Endothelial cell of umbilical vein (primary cell): ENCODE data around the gene ZG16B. TPM values are rescaled to one million over a fixed set of nuclear protein-coding genes. Genes with fewer than 3 reads are reported as not detected.

Experiments used
- BruUV-seq: library from RNA; stranded (reverse); fragments of 400-500 nt; replicated peaks from 2 replicates; lab custom pipeline; 2021; lab: Mats Ljungman, UMichigan
- CTCF ChIA-PET: fragments of 300-600, 350-600 bp; sonication (Branson Sonifier 250); formaldehyde crosslinking; loops from one replicate; lab custom pipeline; 2021; ENCODE audit warnings: antibody characterized with exemption, inconsistent platforms; lab: Charles Lee
- POLR2A ChIA-PET: fragments of 300-600, 350-600 bp; sonication (Branson Sonifier 250); formaldehyde crosslinking; loops from one replicate; lab custom pipeline; 2021; ENCODE audit warnings: antibody characterized with exemption, inconsistent platforms; lab: Charles Lee
- DNase-seq: peaks from one replicate; pipeline ENCODE4 v3.0.0-alpha.2; 2011; ENCODE audit warnings: low read depth, low spot score
- FAIRE-seq: peaks from 2 replicates; lab custom pipeline; 2011; peaks lifted over from hg19 to GRCh38; lab: Jason Lieb, UNC
- H2AFZ ChIP-seq: 2 replicates; pipeline ENCODE4 v1.6.0; 2012; ENCODE audit warnings: low read depth, low read length, control low read depth, inconsistent platforms
- H3K27ac ChIP-seq: 2 replicates; pipeline ENCODE4 v1.5.1; 2011; ENCODE audit warnings: low read depth, mild to moderate bottlenecking, control low read depth, low read length, moderate library complexity; ENCODE audit not compliant: insufficient read depth
- H3K27me3 ChIP-seq, 2 experiments: 2 replicates each; pipeline versions ENCODE4 v1.6.0 to v1.6.1; 2011; ENCODE audit warnings: low read length in 2 of 2, mixed read lengths in 1 of 2; ENCODE audit not compliant: control insufficient read depth in 2 of 2, insufficient read depth in 2 of 2
- H3K36me3 ChIP-seq, 2 experiments: 2 replicates in 1 of 2; 3 replicates in 1 of 2; pipeline ENCODE4 v1.5.1; 2011; ENCODE audit warnings: low read length in 2 of 2, mild to moderate bottlenecking in 1 of 2, moderate library complexity in 1 of 2; ENCODE audit not compliant: control insufficient read depth in 2 of 2, insufficient read depth in 2 of 2; ENCODE audit errors: extremely low read depth in 1 of 2
- H3K4me1 ChIP-seq: 3 replicates; pipeline ENCODE4 v1.5.1; 2011; ENCODE audit warnings: mild to moderate bottlenecking, low read length; ENCODE audit not compliant: control insufficient read depth, insufficient read depth; ENCODE audit errors: extremely low read depth
- H3K4me2 ChIP-seq: 2 replicates; pipeline ENCODE4 v1.6.1; 2011; ENCODE audit warnings: low read length, control low read depth, mixed read lengths; ENCODE audit not compliant: insufficient read depth
- H3K4me3 ChIP-seq, 3 experiments: fragments of 200-600 bp in 1 of 3; sonication (generic), shearing (Covaris generic) in 1 of 3; replicated peaks in 1 of 3; 2 replicates each; pipeline ENCODE4 v1.5.1; 2011 to 2016; ENCODE audit warnings: control low read depth in 3 of 3, low read length in 3 of 3, mild to moderate bottlenecking in 2 of 3, inconsistent platforms in 1 of 3, low read depth in 1 of 3, moderate library complexity in 1 of 3; ENCODE audit not compliant: insufficient read depth in 1 of 3
- H3K79me2 ChIP-seq: 2 replicates; pipeline ENCODE4 v1.6.0; 2012; ENCODE audit warnings: low read length, inconsistent platforms; ENCODE audit not compliant: control insufficient read depth, insufficient read depth
- H3K9ac ChIP-seq: replicated peaks from 2 replicates; pipeline ENCODE3; 2011; ENCODE audit warnings: low read length, control low read depth; ENCODE audit not compliant: insufficient read depth; ENCODE audit errors: extremely low read depth
- H3K9me1 ChIP-seq: replicated peaks from 3 replicates; pipeline ENCODE4 v1.6.0; 2011; ENCODE audit warnings: mild to moderate bottlenecking, low read length; ENCODE audit not compliant: control insufficient read depth, insufficient read depth; ENCODE audit errors: extremely low read depth
- H3K9me3 ChIP-seq: replicated peaks from 2 replicates; pipeline ENCODE4 v1.5.1; 2012; ENCODE audit warnings: low read length, inconsistent platforms; ENCODE audit not compliant: control insufficient read depth, insufficient read depth
- H4K20me1 ChIP-seq: replicated peaks from 2 replicates; pipeline ENCODE3; 2011; ENCODE audit warnings: mild to moderate bottlenecking, low read length; ENCODE audit not compliant: control insufficient read depth, insufficient read depth; ENCODE audit errors: extremely low read depth
- EZH2 ChIP-seq: IDR thresholded peaks from 2 replicates; pipeline ENCODE4 v1.6.1; 2012; ENCODE audit warnings: borderline replicate concordance, low read depth, mild to moderate bottlenecking, moderate library complexity, low read length, inconsistent platforms; ENCODE audit not compliant: severe bottlenecking
- MYC ChIP-seq: IDR thresholded peaks from one replicate; pipeline ENCODE4 v1.6.1; 2011; ENCODE audit warnings: mild to moderate bottlenecking, low read depth, low read length
- POLR2AphosphoS5 ChIP-seq: IDR thresholded peaks from 2 replicates; pipeline ENCODE4 v1.6.1; 2012; ENCODE audit warnings: low read depth, mild to moderate bottlenecking, control low read depth, low read length, moderate library complexity; ENCODE audit not compliant: insufficient read depth
- dilution Hi-C: fragments of 300-500 bp; cut with MboI; formaldehyde crosslinking; loops from one replicate; pipeline ENCODE4 v1.15.0; 2019; ENCODE audit warnings: low sequenced_read_pairs; ENCODE audit not compliant: extremely low pct_ligation_motif_present
- intact Hi-C: fragments of 100-400 bp; cut with micrococcal nuclease; formaldehyde crosslinking; loops from one replicate; pipeline ENCODE4 v1.10.0; 2022
- polyA plus RNA-seq, 4 experiments: library from polyadenylated mRNA; depleted of rRNA in 3 of 4; stranded (reverse) in 3 of 4; unstranded in 1 of 4; fragments of >200 nt; gene quantifications; 2 replicates each; pipeline versions ENCODE4 v1.2.1 to v1.2.3, GENCODE V29; 2011 to 2012; ENCODE audit warnings: missing spikeins in 1 of 4
- total RNA-seq: library from RNA; stranded (reverse); gene quantifications from 2 replicates; pipeline ENCODE4 v1.2.3, GENCODE V29; 2021

Gene ZG16B
- total and polyA plus RNA-seq, 2 donors (not counting 3 experiments of a cell fraction or from before 2014, with no cell fraction given), result 0.22 TPM; not detected in 1

- dilution Hi-C loops, result no loop called here
- CTCF ChIA-PET, result no interaction called here
- Histone ChIP-seq H3K27ac (no peak within 1 kb of the TSS), H3K9me3 (peaks cover 2% of the 10 kb centered on the region), H3K4me3 (no peak within 1 kb of the TSS), H3K27me3 (peaks cover 2 to 7% of the 10 kb centered on the region in 2 experiments), H3K79me2 (no peaks in the 10 kb centered on the region), H2AFZ (no peak within 1 kb of the TSS), H3K9ac (no peak within 1 kb of the TSS), H3K9me1 (no peaks in the 10 kb centered on the region), H3K4me1 (no peaks in the 10 kb centered on the region), H3K4me2 (no peak within 1 kb of the TSS), H3K36me3 (no peaks in the 10 kb centered on the region), H4K20me1 (no peaks in the 10 kb centered on the region)
- intact Hi-C loops, result no loop called here
- FAIRE-seq, result no peak
- no peak for DNase-seq
- POLR2A ChIA-PET, result no interaction called here
- TF ChIP-seq MYC (no peak), EZH2 (peak; percentile 59)
- no TSS peak for BruUV-seq
Observed at GRCh38 chr16:2857451-2858244, 27.5 kb downstream of the ZG16B start, which contains the start of gene PRSS22. TSS of gene PRSS22 (minus strand) at chr16:2858170. CDS start at chr16:2858104, 66 bp downstream.

GRCh38 chr16:2858245-2859025 is 28.3 kb downstream of the ZG16B start:
- H4K20me1 ChIP-seq, result no peaks in the 10 kb centered on the region
- no peaks in the 10 kb centered on the region for H3K9me1 ChIP-seq
- dilution Hi-C loops, result no loop called here
- H3K4me1 ChIP-seq, result no peaks in the 10 kb centered on the region
- no peak overlapping the region for H3K4me2 ChIP-seq
- no peak overlapping the region for H2AFZ ChIP-seq
- intact Hi-C loops, result no loop called here
- H3K9me3 ChIP-seq, result peaks cover 2% of the 10 kb centered on the region
- H3K27me3 ChIP-seq, result peaks cover 2 to 7% of the 10 kb centered on the region in 2 experiments
- no peak for FAIRE-seq
- H3K79me2 ChIP-seq, result no peaks in the 10 kb centered on the region
- ChIA-PET POLR2A (no interaction called here), CTCF (no interaction called here)
- no peak overlapping the region for H3K4me3 ChIP-seq
- no peak overlapping the region for H3K27ac ChIP-seq
- DNase-seq, result no peak
- no peaks in the 10 kb centered on the region for H3K36me3 ChIP-seq
- no peak overlapping the region for H3K9ac ChIP-seq
- BruUV-seq, result no TSS peak
- TF ChIP-seq POLR2AphosphoS5 (no peak), EZH2 (peak; percentile 52)
